Measurements from ENCODE around the gene UNK. TPM values are rescaled to one million over a fixed set of nuclear protein-coding genes. Genes with fewer than 3 reads are reported as not detected.

The UNK gene
- total RNA-seq, 2 experiments from 2014 or later = 41.5 to 67.6 TPM

DNA sequence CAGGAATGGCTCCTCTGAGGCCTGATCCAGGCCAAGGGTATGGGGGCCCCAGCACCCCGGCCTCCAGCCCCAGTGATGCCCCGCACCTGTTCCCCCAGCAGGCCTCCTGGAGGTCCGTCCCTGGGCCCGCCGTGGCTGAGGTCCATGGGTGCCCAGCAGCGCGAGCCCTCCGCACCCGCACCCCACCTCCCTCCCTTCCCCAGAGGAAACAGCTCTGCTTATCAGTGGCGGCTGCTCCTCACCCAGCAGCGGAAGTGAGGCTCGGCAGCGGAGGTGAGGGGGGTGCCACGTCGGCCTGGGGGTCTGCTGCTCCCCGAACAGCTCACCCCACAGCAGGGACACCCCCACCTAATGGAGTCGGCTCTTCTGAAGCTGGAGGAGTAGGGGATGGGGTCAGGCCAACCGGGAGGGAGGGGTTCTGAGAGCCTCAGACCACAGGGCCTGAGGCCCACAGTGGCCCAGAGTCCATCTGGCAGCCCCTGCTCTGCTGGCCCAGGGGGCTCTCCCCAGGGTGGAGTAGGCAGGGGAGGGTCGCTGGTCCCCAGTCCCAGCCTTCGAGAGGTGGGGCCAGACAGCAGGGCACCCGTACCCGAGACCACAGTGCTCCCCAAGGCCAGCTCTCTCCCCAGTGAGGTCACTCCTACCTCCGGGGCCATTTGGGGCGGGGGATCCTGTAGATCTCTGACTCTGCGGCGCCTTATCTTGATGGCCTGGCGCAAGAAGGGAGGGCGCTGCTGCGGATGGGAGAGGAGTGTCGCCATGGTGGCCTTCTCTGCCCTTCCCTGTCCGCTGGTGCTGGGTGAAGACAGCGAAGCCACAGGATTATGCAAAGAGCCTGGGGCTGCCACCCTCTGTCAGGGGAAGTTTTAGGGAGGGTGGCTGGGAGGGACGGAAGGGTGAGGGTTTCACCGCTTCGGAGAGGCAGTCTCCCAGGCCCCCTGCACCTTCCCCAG lies 59.2 kb downstream of the UNK start, which contains the start of gene UNC13D:
UNC13D (minus strand) TSS at position 828 of the 953 bp plus-strand sequence; CDS start at position 761, 67 bp downstream.
- ChIA-PET POLR2A (interaction anchor here (0.7 to 1.0 kb wide), 2 partner anchors 14 to 55 kb away, joined by 3 read pairs; no protein-coding TSS in a partner anchor), CTCF (ENCODE audit: unreplicated experiment) (interaction anchor here (0.6 to 1.1 kb wide), 2 partner anchors 13 to 48 kb away, joined by 4 to 9 read pairs; no protein-coding TSS in a partner anchor)
- H3K36me3 ChIP-seq (ENCODE audit: insufficient read depth, low read length) = peaks cover 23% of the 10 kb centered on the region; the same call in 1 of the 2 replicates
- no peak within 1 kb of the TSS for H3K27ac ChIP-seq (ENCODE audit: low read depth, low read length, poor library complexity, severe bottlenecking)
- no peaks in the 10 kb centered on the region for H3K79me2 ChIP-seq (ENCODE audit: insufficient read depth, low read depth, low read length)
- peak within 1 kb of the TSS; percentile 60 for H2AFZ ChIP-seq (ENCODE audit: low read length)
- BruUV-seq (replicated peaks) = no TSS peak
- peak; percentile 57 for DNase-seq (ENCODE audit: low spot score)
- TF ChIP-seq, protein P1, sequence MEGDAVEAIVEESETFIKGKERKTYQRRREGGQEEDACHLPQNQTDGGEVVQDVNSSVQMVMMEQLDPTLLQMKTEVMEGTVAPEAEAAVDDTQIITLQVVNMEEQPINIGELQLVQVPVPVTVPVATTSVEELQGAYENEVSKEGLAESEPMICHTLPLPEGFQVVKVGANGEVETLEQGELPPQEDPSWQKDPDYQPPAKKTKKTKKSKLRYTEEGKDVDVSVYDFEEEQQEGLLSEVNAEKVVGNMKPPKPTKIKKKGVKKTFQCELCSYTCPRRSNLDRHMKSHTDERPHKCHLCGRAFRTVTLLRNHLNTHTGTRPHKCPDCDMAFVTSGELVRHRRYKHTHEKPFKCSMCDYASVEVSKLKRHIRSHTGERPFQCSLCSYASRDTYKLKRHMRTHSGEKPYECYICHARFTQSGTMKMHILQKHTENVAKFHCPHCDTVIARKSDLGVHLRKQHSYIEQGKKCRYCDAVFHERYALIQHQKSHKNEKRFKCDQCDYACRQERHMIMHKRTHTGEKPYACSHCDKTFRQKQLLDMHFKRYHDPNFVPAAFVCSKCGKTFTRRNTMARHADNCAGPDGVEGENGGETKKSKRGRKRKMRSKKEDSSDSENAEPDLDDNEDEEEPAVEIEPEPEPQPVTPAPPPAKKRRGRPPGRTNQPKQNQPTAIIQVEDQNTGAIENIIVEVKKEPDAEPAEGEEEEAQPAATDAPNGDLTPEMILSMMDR (conservative IDR thresholded peaks at IDR 0.05; ENCODE audit: low read length) = no peak
- no peak for TF ChIP-seq EZH2phosphoT487 (IDR thresholded peaks at IDR 0.05; ENCODE audit: borderline replicate concordance, low read depth, low read length)
- no peaks in the 10 kb centered on the region for H3K9me2 ChIP-seq (ENCODE audit: insufficient read depth, low read length)
- H3K4me3 ChIP-seq (ENCODE audit: low read depth, low read length, poor library complexity, severe bottlenecking) = peak within 1 kb of the TSS; percentile 29
- intact Hi-C loops (cut with micrococcal nuclease; ENCODE audit: unreplicated experiment) = no loop called here
- peak within 1 kb of the TSS; percentile 27 for H3K4me2 ChIP-seq (ENCODE audit: low read length)
- peaks cover 22% of the 10 kb centered on the region for H3K4me1 ChIP-seq (ENCODE audit: insufficient read depth, low read length, poor library complexity, severe bottlenecking)
- no peaks in the 10 kb centered on the region for H4K20me1 ChIP-seq (ENCODE audit: insufficient read depth, low read length)
- H3K9me3 ChIP-seq (ENCODE audit: low read length) = no peaks in the 10 kb centered on the region

DNA sequence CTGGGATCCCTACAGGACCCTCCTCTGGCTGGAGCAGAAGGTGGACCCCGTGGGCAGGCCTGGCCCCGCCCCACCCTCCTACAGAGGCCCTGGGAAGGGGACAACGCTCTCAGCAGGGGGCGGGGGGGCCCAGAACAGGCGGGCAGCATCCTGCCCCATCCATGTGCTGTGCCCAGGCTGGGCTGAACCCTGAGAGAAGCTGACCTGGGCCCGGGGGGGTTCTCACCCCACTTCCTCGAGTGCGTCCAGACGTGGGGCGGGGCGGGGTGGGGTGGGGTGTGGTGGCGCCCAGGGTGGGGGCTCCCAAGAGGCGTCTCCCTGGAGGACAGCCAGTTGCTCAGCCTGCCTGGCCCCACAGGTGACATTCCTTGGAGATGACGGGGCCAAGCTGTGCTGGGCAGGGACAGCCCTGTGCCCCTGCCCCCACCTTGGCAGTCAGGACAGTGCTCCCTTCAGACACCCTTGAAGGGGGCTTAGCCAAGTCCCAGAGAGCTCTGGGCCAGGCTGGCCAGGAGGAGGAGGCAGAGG lies 60.0 kb downstream of the UNK start:
- no peak for DNase-seq (ENCODE audit: low spot score)
- intact Hi-C loops (cut with micrococcal nuclease; ENCODE audit: unreplicated experiment) = loop anchor here (5.0 kb wide), 1 partner anchor 92 kb away; no protein-coding TSS in a partner anchor
- Histone ChIP-seq H3K4me2 (ENCODE audit: low read length) (no peak overlapping the region), H3K27ac (ENCODE audit: low read depth, low read length, poor library complexity, severe bottlenecking) (no peak overlapping the region), H4K20me1 (ENCODE audit: insufficient read depth, low read length) (no peaks in the 10 kb centered on the region), H3K36me3 (ENCODE audit: insufficient read depth, low read length) (peaks cover 31% of the 10 kb centered on the region), H3K4me3 (ENCODE audit: low read depth, low read length, poor library complexity, severe bottlenecking) (no peak overlapping the region), H3K79me2 (ENCODE audit: insufficient read depth, low read depth, low read length) (no peaks in the 10 kb centered on the region), H2AFZ (ENCODE audit: low read length) (no peak overlapping the region), H3K9me2 (ENCODE audit: insufficient read depth, low read length) (no peaks in the 10 kb centered on the region), H3K9me3 (ENCODE audit: low read length) (no peaks in the 10 kb centered on the region), H3K4me1 (ENCODE audit: insufficient read depth, low read length, poor library complexity, severe bottlenecking) (peaks cover 24% of the 10 kb centered on the region)
- no TSS peak for BruUV-seq (replicated peaks)
- ChIA-PET CTCF (ENCODE audit: unreplicated experiment) (interaction anchor here (0.6 to 2.0 kb wide), 3 partner anchors 10 to 48 kb away, joined by 4 to 9 read pairs (median 8); partner anchors contain the start of gene WBP2), POLR2A (interaction anchor here (0.6 to 0.7 kb wide), 2 partner anchors 13 to 15 kb away, joined by 3 read pairs; no protein-coding TSS in a partner anchor)
- TF ChIP-seq EZH2phosphoT487 (IDR thresholded peaks at IDR 0.05; ENCODE audit: borderline replicate concordance, low read depth, low read length) = no peak
- TF ChIP-seq, protein P1 (conservative IDR thresholded peaks at IDR 0.05; ENCODE audit: low read length) = no peak

All from OCI-LY7 (cell line).